Erythroblast (primary cell): Measurements from ENCODE around the gene CNKSR2.

Source experiments
- DNase-seq, 2 experiments: peaks; one replicate each; lab custom pipeline; 2025; lab: John Stamatoyannopoulos, UW
- GATA1 ChIP-seq: IDR thresholded peaks from 2 replicates; pipeline ENCODE4 v1.6.1; 2011; ENCODE audit warnings: low read depth, mild to moderate bottlenecking, control low read depth, low read length, moderate library complexity
- POLR2A ChIP-seq: IDR thresholded peaks from 2 replicates; pipeline ENCODE4 v1.6.1; 2011; ENCODE audit warnings: mild to moderate bottlenecking, low read length

CNKSR2 gene

DNA sequence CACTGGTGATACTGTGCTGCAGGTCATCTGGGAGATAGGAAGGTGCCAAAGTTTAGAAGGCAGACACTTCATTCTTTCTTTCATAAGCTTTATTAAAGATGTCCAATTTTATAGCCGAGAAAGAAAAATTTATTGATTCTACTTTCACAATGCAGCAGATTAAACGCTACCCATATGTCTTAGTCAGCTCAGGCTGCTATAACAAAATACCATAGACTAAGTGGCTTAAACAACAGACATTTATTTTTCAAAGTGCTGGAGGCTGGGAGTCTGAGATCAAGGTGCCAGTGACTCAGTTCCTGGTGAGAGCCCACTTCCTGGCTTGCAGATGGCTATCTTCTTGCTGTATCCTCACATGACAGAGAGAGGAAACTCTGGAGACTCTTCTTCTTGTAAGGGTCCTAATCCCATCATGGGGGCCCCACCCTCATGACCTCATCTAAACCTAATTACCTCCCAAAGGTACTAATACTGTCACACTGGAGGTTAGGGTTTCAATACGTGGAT lies 317.3 kb downstream of the CNKSR2 start:
- no peak for DNase-seq
- TF ChIP-seq GATA1 (no peak), POLR2A (no peak)

GRCh38 chrX:21698272-21698671 lies 324.1 kb downstream of the CNKSR2 start:
- TF ChIP-seq GATA1 = no peak
- no peak for TF ChIP-seq POLR2A
- DNase-seq = no peak

GRCh38 chrX:21699136-21699535 lies 324.9 kb downstream of the CNKSR2 start:
- no peak for DNase-seq
- TF ChIP-seq GATA1 (no peak), POLR2A (no peak)

DNA sequence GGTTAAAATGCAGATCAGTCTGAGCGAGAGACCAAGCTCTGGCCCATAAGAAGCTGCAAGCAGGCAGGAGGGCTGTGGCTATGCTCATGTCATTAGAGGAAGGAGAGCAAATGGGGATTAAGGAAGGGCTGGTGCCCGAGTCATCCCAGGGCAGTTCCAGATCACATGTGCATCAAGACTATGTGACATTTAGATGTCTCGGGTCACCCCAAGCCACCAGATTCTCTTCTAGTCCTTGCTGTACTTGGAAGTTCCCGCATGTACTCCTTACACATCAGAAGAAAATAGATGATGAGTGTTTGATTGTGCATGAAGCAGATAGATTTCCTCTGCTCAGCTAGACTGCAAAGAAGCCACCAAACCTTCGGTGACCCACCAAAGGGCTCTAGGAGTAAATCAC lies 326.1 kb downstream of the CNKSR2 start:
- DNase-seq = no peak

GRCh38 chrX:21700967-21701366 lies 326.7 kb downstream of the CNKSR2 start:
- TF ChIP-seq POLR2A (no peak), GATA1 (no peak)
- no peak for DNase-seq

More for the DNA sequence above, 326.1 kb downstream of the CNKSR2 start:
- no peak for TF ChIP-seq POLR2A
- no peak for TF ChIP-seq GATA1

- TF ChIP-seq GATA1 (no peak), POLR2A (no peak)
- no peak for DNase-seq
Measured at GRCh38 chrX:21702725-21703124, 328.5 kb downstream of the CNKSR2 start.
